CD14-positive monocyte (primary cell): Measurements from ENCODE around the gene PCDH19. TPM values are rescaled to one million over a fixed set of nuclear protein-coding genes. Genes with fewer than 3 reads are reported as not detected.

ENCODE experiments used
- DNase-seq, 3 donors: peaks; one replicate each; pipeline ENCODE4 v3.0.0-alpha.2; 2011 to 2022
- H2AFZ ChIP-seq: 2 replicates; pipeline ENCODE4 v1.6.0; 2012; ENCODE audit warnings: mild to moderate bottlenecking, low read depth, low read length, inconsistent platforms; ENCODE audit not compliant: insufficient read depth, poor library complexity, severe bottlenecking
- H3K27ac ChIP-seq, 2 donors: 1 replicate in 1 of 2; 2 replicates in 1 of 2; pipeline ENCODE4 v1.5.1; 2012 to 2013; ENCODE audit warnings: low read length in 2 of 2, control low read depth in 1 of 2, inconsistent platforms in 1 of 2, low read depth in 1 of 2, mild to moderate bottlenecking in 1 of 2
- H3K27me3 ChIP-seq, 2 donors: one replicate each; pipeline versions ENCODE4 v1.6.0 to v1.6.1; 2011 to 2013; ENCODE audit warnings: low read length in 2 of 2; ENCODE audit not compliant: control insufficient read depth in 2 of 2, insufficient read depth in 2 of 2
- H3K36me3 ChIP-seq, 2 donors: replicated peaks in 1 of 2; 1 replicate in 1 of 2; 2 replicates in 1 of 2; pipeline versions ENCODE4 v1.5.1 to v1.6.1; 2012 to 2013; ENCODE audit warnings: low read length in 2 of 2, control low read depth in 1 of 2, inconsistent platforms in 1 of 2, mild to moderate bottlenecking in 1 of 2; ENCODE audit not compliant: insufficient read depth in 2 of 2, control insufficient read depth in 1 of 2
- H3K4me1 ChIP-seq, 2 donors: 1 replicate in 1 of 2; 2 replicates in 1 of 2; pipeline versions ENCODE4 v1.5.1 to v1.6.1; 2012 to 2013; ENCODE audit warnings: low read length in 2 of 2, control low read depth in 1 of 2, inconsistent platforms in 1 of 2, mild to moderate bottlenecking in 1 of 2, moderate library complexity in 1 of 2; ENCODE audit not compliant: insufficient read depth in 2 of 2, control insufficient read depth in 1 of 2
- H3K4me2 ChIP-seq: replicated peaks from 2 replicates; pipeline ENCODE3; 2012; ENCODE audit warnings: low read length, moderate library complexity, mild to moderate bottlenecking; ENCODE audit not compliant: poor library complexity, severe bottlenecking; ENCODE audit errors: extremely low read depth
- H3K4me3 ChIP-seq, 3 experiments: fragments of 200-600 bp in 1 of 3; sonication (generic) in 1 of 3; replicated peaks in 1 of 3; 1 replicate in 2 of 3; 2 replicates in 1 of 3; pipeline ENCODE4 v1.5.1; 2011 to 2013; ENCODE audit warnings: low read length in 3 of 3, mild to moderate bottlenecking in 3 of 3, control low read depth in 2 of 3, low read depth in 2 of 3, inconsistent platforms in 1 of 3, moderate library complexity in 1 of 3
- H3K79me2 ChIP-seq: 2 replicates; pipeline ENCODE4 v1.6.0; 2012; ENCODE audit warnings: mild to moderate bottlenecking, control low read depth, inconsistent platforms, low read length, moderate library complexity; ENCODE audit not compliant: insufficient read depth
- H3K9ac ChIP-seq: 2 replicates; pipeline ENCODE4 v1.6.0; 2017; ENCODE audit warnings: low read length, mild to moderate bottlenecking; ENCODE audit not compliant: insufficient read depth, poor library complexity, severe bottlenecking
- H3K9me3 ChIP-seq, 2 donors: replicated peaks in 1 of 2; 1 replicate in 1 of 2; 2 replicates in 1 of 2; pipeline versions ENCODE4 v1.5.1 to v1.6.1; 2012 to 2013; ENCODE audit warnings: low read length in 2 of 2, control low read depth in 1 of 2; ENCODE audit not compliant: control insufficient read depth in 1 of 2, insufficient read depth in 1 of 2
- H4K20me1 ChIP-seq: 2 replicates; pipeline ENCODE4 v1.6.0; 2012; ENCODE audit warnings: mild to moderate bottlenecking, low read length, control low read depth, moderate library complexity; ENCODE audit not compliant: insufficient read depth
- H3K27ac Mint-ChIP-seq, 7 donors: one replicate each; pipeline ENCODE4 v1.8.0; 2020; ENCODE audit warnings: mild to moderate bottlenecking in 7 of 7, mixed read lengths in 7 of 7, moderate library complexity in 6 of 7, inconsistent platforms in 2 of 7
- H3K27me3 Mint-ChIP-seq, 3 donors: one replicate each; pipeline ENCODE4 v1.8.0; 2021 to 2022; ENCODE audit warnings: low read depth in 3 of 3, mild to moderate bottlenecking in 3 of 3, mixed read lengths in 3 of 3, moderate library complexity in 3 of 3, inconsistent platforms in 1 of 3
- H3K36me3 Mint-ChIP-seq, 2 donors: one replicate each; pipeline ENCODE4 v1.8.0; 2020; ENCODE audit warnings: mixed read lengths in 2 of 2, inconsistent platforms in 1 of 2, mild to moderate bottlenecking in 1 of 2
- H3K4me1 Mint-ChIP-seq: one replicate; pipeline ENCODE4 v1.8.0; 2020; ENCODE audit warnings: mild to moderate bottlenecking, mixed read lengths
- H3K4me3 Mint-ChIP-seq, 2 donors: one replicate each; pipeline ENCODE4 v1.8.0; 2020; ENCODE audit warnings: mild to moderate bottlenecking in 2 of 2, mixed read lengths in 2 of 2, moderate library complexity in 1 of 2
- H3K9me3 Mint-ChIP-seq, 7 donors: one replicate each; pipeline ENCODE4 v1.8.0; 2020 to 2022; ENCODE audit warnings: mixed read lengths in 7 of 7, mild to moderate bottlenecking in 6 of 7, moderate library complexity in 6 of 7, inconsistent platforms in 2 of 7
- WGBS: methylation state at CpG from one replicate; pipeline ENCODE4 v1.1.5; 2013; ENCODE audit warnings: missing lambda C conversion rate; ENCODE audit not compliant: insufficient coverage; 5-methylcytosine and 5-hydroxymethylcytosine counted together
- intact Hi-C, 2 donors: fragments of 100-400 bp; cut with micrococcal nuclease; formaldehyde crosslinking; loops; one replicate each; pipeline versions ENCODE4 v1.15.0 to v1.15.1; 2023
- polyA plus RNA-seq, 3 donors: library from polyadenylated mRNA; depleted of rRNA in 1 of 3; unstranded in 2 of 3; stranded (reverse) in 1 of 3; fragments of 300-500 nt in 2 of 3; fragments of >200 nt in 1 of 3; fragmentation: Illumina TruSeq in 2 of 3; gene quantifications; 1 replicate in 2 of 3; 2 replicates in 1 of 3; pipeline ENCODE4 v1.2.3, GENCODE V29; 2012 to 2021
- TF ChIP-seq, protein P1 (sequence below): fragments of 200-600 bp; IDR thresholded peaks from one replicate; pipeline ENCODE4 v1.8.0; 2022; ENCODE audit warnings: antibody characterized with exemption, mild to moderate bottlenecking

The PCDH19 gene
- polyA plus RNA-seq, 3 donors, result not detected

GRCh38 chrX:100449696-100450608 lies 39.9 kb upstream of the PCDH19 start:
- no peak overlapping the region for H3K4me2 ChIP-seq
- no peaks in the 10 kb centered on the region for H3K9me3 ChIP-seq
- WGBS, result 82% methylated on average over 7 of the region's 15 CpGs
- no peak overlapping the region for H3K27ac ChIP-seq
- H2AFZ ChIP-seq, result no peak overlapping the region
- DNase-seq, result no peak
- no peak overlapping the region for H3K4me3 ChIP-seq
- Mint-ChIP-seq H3K27ac (no peak overlapping the region), H3K36me3 (no peaks in the 10 kb centered on the region), H3K27me3 (peaks cover 0 to 5% (median 1%) of the 10 kb centered on the region in 3 donors), H3K9me3 (peaks cover 0 to 3% (median 0%) of the 10 kb centered on the region in 7 donors), H3K4me1 (no peaks in the 10 kb centered on the region), H3K4me3 (no peak overlapping the region)
- no peaks in the 10 kb centered on the region for H4K20me1 ChIP-seq
- no peaks in the 10 kb centered on the region for H3K36me3 ChIP-seq
- no peaks in the 10 kb centered on the region for H3K4me1 ChIP-seq
- TF ChIP-seq, protein P1, sequence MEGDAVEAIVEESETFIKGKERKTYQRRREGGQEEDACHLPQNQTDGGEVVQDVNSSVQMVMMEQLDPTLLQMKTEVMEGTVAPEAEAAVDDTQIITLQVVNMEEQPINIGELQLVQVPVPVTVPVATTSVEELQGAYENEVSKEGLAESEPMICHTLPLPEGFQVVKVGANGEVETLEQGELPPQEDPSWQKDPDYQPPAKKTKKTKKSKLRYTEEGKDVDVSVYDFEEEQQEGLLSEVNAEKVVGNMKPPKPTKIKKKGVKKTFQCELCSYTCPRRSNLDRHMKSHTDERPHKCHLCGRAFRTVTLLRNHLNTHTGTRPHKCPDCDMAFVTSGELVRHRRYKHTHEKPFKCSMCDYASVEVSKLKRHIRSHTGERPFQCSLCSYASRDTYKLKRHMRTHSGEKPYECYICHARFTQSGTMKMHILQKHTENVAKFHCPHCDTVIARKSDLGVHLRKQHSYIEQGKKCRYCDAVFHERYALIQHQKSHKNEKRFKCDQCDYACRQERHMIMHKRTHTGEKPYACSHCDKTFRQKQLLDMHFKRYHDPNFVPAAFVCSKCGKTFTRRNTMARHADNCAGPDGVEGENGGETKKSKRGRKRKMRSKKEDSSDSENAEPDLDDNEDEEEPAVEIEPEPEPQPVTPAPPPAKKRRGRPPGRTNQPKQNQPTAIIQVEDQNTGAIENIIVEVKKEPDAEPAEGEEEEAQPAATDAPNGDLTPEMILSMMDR, result no peak
- intact Hi-C loops, result no loop called here
- H3K79me2 ChIP-seq, result no peaks in the 10 kb centered on the region
- H3K9ac ChIP-seq, result no peak overlapping the region
- no peaks in the 10 kb centered on the region for H3K27me3 ChIP-seq

DNA sequence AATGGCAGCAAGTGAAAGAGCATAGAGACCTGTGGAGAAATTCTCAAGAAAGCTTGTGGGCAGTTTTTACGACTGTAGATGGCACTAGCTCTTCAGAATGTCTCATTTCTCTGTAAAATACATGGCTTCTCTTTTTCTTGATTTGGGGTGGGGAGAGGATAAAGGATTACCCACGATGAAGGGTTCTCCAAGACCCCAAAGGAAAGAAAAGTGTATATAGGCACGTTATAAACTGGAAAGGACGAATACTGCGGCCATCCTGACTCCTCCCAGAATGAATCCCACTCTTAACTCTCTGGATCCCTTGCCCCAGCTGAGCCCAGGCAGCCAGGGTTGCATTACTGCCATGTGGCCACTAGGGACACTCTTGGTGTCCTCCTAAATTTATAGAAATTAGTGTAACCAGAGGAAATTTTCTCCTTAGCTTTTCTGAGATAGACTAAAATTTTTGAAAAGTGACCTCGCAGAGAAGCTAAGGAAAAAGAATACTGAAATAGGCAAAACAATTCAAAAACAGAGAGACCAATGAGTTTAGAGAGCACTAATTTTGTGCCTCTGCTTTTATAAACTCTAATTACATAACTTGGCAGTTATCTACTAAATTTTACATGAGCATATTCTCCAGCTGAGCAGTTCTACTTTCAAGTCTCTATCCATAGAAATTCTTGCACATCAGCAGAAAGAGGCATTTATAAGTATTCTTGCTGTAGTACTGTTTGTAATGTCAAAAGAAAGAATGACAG lies 37.8 kb upstream of the PCDH19 start:
- Histone ChIP-seq H3K79me2 (no peaks in the 10 kb centered on the region), H3K4me3 (no peak overlapping the region), H3K9me3 (no peaks in the 10 kb centered on the region), H3K4me2 (no peak overlapping the region), H3K27me3 (no peaks in the 10 kb centered on the region), H4K20me1 (no peaks in the 10 kb centered on the region), H3K36me3 (no peaks in the 10 kb centered on the region), H3K4me1 (no peaks in the 10 kb centered on the region), H3K27ac (no peak overlapping the region), H2AFZ (no peak overlapping the region), H3K9ac (no peak overlapping the region)
- Mint-ChIP-seq H3K4me1 (no peaks in the 10 kb centered on the region), H3K36me3 (no peaks in the 10 kb centered on the region), H3K4me3 (no peak overlapping the region), H3K27me3 (peaks cover 0 to 5% (median 1%) of the 10 kb centered on the region in 3 donors), H3K9me3 (no peaks in the 10 kb centered on the region), H3K27ac (no peak overlapping the region)
- intact Hi-C loops, result no loop called here
- WGBS, result no CpG with 5 or more reads among the region's 6 CpGs
- TF ChIP-seq, protein P1, result peak; percentile 74
- no peak for DNase-seq
